ENCODE results near the gene IMMP2L. TPM values are rescaled to one million over a fixed set of nuclear protein-coding genes. Genes with fewer than 3 reads are reported as not detected.

IMMP2L gene
- total and polyA plus RNA-seq, 4 donors, result 9.2 to 34.7 (median 11.1) TPM

GRCh38 chr7:110861163-110861562, 701.1 kb downstream of the IMMP2L start:
- H3K36me3 ChIP-seq (ENCODE audit: control insufficient read depth in 4 of 4, insufficient read depth in 4 of 4, low read length in 4 of 4), result no peaks in the 10 kb centered on the region
- TF ChIP-seq, protein P1, sequence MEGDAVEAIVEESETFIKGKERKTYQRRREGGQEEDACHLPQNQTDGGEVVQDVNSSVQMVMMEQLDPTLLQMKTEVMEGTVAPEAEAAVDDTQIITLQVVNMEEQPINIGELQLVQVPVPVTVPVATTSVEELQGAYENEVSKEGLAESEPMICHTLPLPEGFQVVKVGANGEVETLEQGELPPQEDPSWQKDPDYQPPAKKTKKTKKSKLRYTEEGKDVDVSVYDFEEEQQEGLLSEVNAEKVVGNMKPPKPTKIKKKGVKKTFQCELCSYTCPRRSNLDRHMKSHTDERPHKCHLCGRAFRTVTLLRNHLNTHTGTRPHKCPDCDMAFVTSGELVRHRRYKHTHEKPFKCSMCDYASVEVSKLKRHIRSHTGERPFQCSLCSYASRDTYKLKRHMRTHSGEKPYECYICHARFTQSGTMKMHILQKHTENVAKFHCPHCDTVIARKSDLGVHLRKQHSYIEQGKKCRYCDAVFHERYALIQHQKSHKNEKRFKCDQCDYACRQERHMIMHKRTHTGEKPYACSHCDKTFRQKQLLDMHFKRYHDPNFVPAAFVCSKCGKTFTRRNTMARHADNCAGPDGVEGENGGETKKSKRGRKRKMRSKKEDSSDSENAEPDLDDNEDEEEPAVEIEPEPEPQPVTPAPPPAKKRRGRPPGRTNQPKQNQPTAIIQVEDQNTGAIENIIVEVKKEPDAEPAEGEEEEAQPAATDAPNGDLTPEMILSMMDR (IDR thresholded peaks at IDR 0.05; ENCODE audit: control extremely low read depth, extremely low read depth), result no peak
- ATAC-seq (ENCODE audit: insufficient read depth, low FRiP score) (no peak), DNase-seq (no peak)
- no peak overlapping the region for H3K4me3 ChIP-seq
- 71 to 80% methylated on average over 4 of the region's 4 CpGs for WGBS, 2 donors
- no peak overlapping the region for H3K9ac ChIP-seq (ENCODE audit: insufficient read depth in 1 of 2, low read length in 2 of 2)
- no peaks in the 10 kb centered on the region for H3K27me3 ChIP-seq (ENCODE audit: control insufficient read depth in 3 of 3, insufficient read depth in 3 of 3, low read length in 2 of 3)
- no peaks in the 10 kb centered on the region for H3K4me1 ChIP-seq (ENCODE audit: control insufficient read depth in 5 of 5, insufficient read depth in 5 of 5, low read length in 5 of 5)
- no peaks in the 10 kb centered on the region for H3K9me3 ChIP-seq (ENCODE audit: control insufficient read depth in 4 of 4, insufficient read depth in 3 of 4, low read length in 3 of 4)
- no peak overlapping the region for H3K27ac ChIP-seq (ENCODE audit: low read depth in 1 of 2, low read length in 1 of 2)

DNA sequence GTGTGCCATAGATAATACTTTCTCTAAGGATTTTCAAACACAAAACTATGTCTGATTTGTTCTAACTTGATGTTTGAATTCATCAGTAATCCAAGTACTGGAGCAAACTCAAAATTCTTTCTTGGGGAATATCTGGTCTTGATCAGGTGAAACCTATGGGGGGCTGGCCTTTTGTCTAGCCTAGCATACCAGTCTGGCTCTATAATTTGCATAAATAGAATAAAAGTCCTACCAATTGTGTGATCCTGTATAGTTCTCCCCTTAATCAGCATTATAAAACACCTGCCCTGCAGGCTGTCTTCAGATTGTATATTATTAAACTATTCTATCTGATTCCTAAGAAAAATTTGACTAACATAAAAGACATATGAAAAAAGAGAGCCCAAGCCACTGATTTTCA, 705.2 kb downstream of the IMMP2L start:
- no peak overlapping the region for H3K9ac ChIP-seq (ENCODE audit: insufficient read depth in 1 of 2, low read length in 2 of 2)
- TF ChIP-seq, protein P1 (IDR thresholded peaks at IDR 0.05; ENCODE audit: control extremely low read depth, extremely low read depth), result no peak
- no peak overlapping the region for H3K4me3 ChIP-seq
- ATAC-seq (ENCODE audit: insufficient read depth, low FRiP score) (no peak), DNase-seq (no peak)
- no peaks in the 10 kb centered on the region for H3K4me1 ChIP-seq (ENCODE audit: control insufficient read depth in 5 of 5, insufficient read depth in 5 of 5, low read length in 5 of 5)
- H3K9me3 ChIP-seq (ENCODE audit: control insufficient read depth in 4 of 4, insufficient read depth in 3 of 4, low read length in 3 of 4), result no peaks in the 10 kb centered on the region
- H3K27ac ChIP-seq (ENCODE audit: low read depth in 1 of 2, low read length in 1 of 2), result no peak overlapping the region
- no peaks in the 10 kb centered on the region for H3K27me3 ChIP-seq (ENCODE audit: control insufficient read depth in 3 of 3, insufficient read depth in 3 of 3, low read length in 2 of 3)
- H3K36me3 ChIP-seq (ENCODE audit: control insufficient read depth in 4 of 4, insufficient read depth in 4 of 4, low read length in 4 of 4), result no peaks in the 10 kb centered on the region

- 96% methylated on average over 3 of the region's 3 CpGs for WGBS, 2 donors
- Histone ChIP-seq H3K27ac (ENCODE audit: low read depth in 1 of 2, low read length in 1 of 2) (no peak overlapping the region), H3K27me3 (ENCODE audit: control insufficient read depth in 3 of 3, insufficient read depth in 3 of 3, low read length in 2 of 3) (no peaks in the 10 kb centered on the region), H3K36me3 (ENCODE audit: control insufficient read depth in 4 of 4, insufficient read depth in 4 of 4, low read length in 4 of 4) (no peaks in the 10 kb centered on the region), H3K9ac (ENCODE audit: insufficient read depth in 1 of 2, low read length in 2 of 2) (no peak overlapping the region), H3K4me3 (no peak overlapping the region), H3K4me1 (ENCODE audit: control insufficient read depth in 5 of 5, insufficient read depth in 5 of 5, low read length in 5 of 5) (no peaks in the 10 kb centered on the region), H3K9me3 (ENCODE audit: control insufficient read depth in 4 of 4, insufficient read depth in 3 of 4, low read length in 3 of 4) (no peaks in the 10 kb centered on the region)
- TF ChIP-seq, protein P1 (IDR thresholded peaks at IDR 0.05; ENCODE audit: control extremely low read depth, extremely low read depth), result no peak
- DNase-seq, result no peak
- no peak for ATAC-seq (ENCODE audit: insufficient read depth, low FRiP score)
These were observed 705.6 kb downstream of the IMMP2L start for GRCh38 chr7:110856704-110857103.

DNA sequence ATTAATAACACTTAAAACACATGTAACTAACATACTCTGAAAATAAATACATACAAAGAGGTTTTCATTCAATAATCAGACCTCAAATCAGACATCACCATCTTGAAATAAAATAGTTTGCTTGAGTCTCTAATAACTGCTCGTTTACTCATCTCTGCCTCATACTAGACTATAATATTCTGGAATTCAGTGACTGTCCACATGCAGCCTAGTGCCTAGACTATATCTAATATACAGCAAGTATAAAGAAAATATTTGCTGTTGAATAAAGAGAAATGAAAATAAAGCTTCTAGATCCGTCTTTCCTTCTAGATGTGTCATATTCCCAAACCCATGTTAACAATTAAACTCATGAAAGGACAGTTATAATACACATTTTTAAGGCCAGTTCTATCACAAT, 707.6 kb downstream of the IMMP2L start:
- WGBS, 2 donors, result 90 to 92% methylated on average over 2 of the region's 2 CpGs
- DNase-seq (no peak), ATAC-seq (ENCODE audit: insufficient read depth, low FRiP score) (no peak)
- Histone ChIP-seq H3K27ac (ENCODE audit: low read depth in 1 of 2, low read length in 1 of 2) (no peak overlapping the region), H3K27me3 (ENCODE audit: control insufficient read depth in 3 of 3, insufficient read depth in 3 of 3, low read length in 2 of 3) (no peaks in the 10 kb centered on the region), H3K4me3 (no peak overlapping the region), H3K36me3 (ENCODE audit: control insufficient read depth in 4 of 4, insufficient read depth in 4 of 4, low read length in 4 of 4) (no peaks in the 10 kb centered on the region), H3K4me1 (ENCODE audit: control insufficient read depth in 5 of 5, insufficient read depth in 5 of 5, low read length in 5 of 5) (no peaks in the 10 kb centered on the region), H3K9me3 (ENCODE audit: control insufficient read depth in 4 of 4, insufficient read depth in 3 of 4, low read length in 3 of 4) (no peaks in the 10 kb centered on the region), H3K9ac (ENCODE audit: insufficient read depth in 1 of 2, low read length in 2 of 2) (no peak overlapping the region)
- TF ChIP-seq, protein P1 (IDR thresholded peaks at IDR 0.05; ENCODE audit: control extremely low read depth, extremely low read depth), result no peak

All from lung (tissue), 12 donors.